ENCODE results near the gene GATAD2A.
"Not testable (repeated sequence)": the region's sequence is repeated elsewhere in the genome, so short reads cannot be mapped to it uniquely, and the experiment has no call there.

The GATAD2A gene

GRCh38 chr19:19464339-19465098, 59.0 kb downstream of the GATAD2A start:
- no peak for DNase-seq (ENCODE audit: low read depth in 1 of 2, low spot score in 1 of 2)

- no peak for DNase-seq (ENCODE audit: low read depth in 1 of 2, low spot score in 1 of 2)
Measured at GRCh38 chr19:19465436-19466070, 60.1 kb downstream of the GATAD2A start.

- no peak for DNase-seq (ENCODE audit: low read depth in 1 of 2, low spot score in 1 of 2)
Measured at GRCh38 chr19:19466201-19466600, 60.7 kb downstream of the GATAD2A start.

GRCh38 chr19:19468424-19469050, 63.1 kb downstream of the GATAD2A start:
- DNase-seq (ENCODE audit: low read depth in 1 of 2, low spot score in 1 of 2), result no peak

GRCh38 chr19:19470579-19470978, 65.1 kb downstream of the GATAD2A start:
- no peak for DNase-seq (ENCODE audit: low read depth in 1 of 2, low spot score in 1 of 2)

- no peak for DNase-seq (ENCODE audit: low read depth in 1 of 2, low spot score in 1 of 2)
Measured at GRCh38 chr19:19471682-19472081, 66.2 kb downstream of the GATAD2A start.

DNA sequence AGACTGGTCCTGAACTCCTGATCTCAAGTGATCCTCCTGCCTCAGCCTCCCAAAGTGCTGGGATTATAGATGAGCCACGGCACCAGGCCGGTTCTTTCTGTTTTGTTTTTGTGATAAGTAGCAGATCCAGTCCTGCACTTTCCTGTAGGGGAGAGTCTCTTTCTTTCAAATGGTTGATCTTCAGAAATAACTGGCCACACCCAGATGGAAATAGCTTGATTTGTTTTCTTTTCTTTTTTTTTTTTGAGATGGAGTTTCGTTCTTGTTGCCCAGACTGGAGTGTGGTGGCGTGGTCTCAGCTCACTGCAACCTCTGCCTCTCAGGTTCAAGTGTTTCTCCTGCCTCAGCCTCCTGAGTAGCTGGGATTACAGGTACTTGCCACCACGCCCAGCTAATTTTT, 66.6 kb downstream of the GATAD2A start:
- DNase-seq (ENCODE audit: low read depth in 1 of 2, low spot score in 1 of 2), result not testable (repeated sequence)

- no peak for DNase-seq (ENCODE audit: low read depth in 1 of 2, low spot score in 1 of 2)
Measured at GRCh38 chr19:19475015-19475765, 69.7 kb downstream of the GATAD2A start.

- no peak for DNase-seq (ENCODE audit: low read depth in 1 of 2, low spot score in 1 of 2)
Measured at GRCh38 chr19:19475849-19476828, 70.7 kb downstream of the GATAD2A start.

GRCh38 chr19:19477705-19478383, 72.4 kb downstream of the GATAD2A start:
- no peak for DNase-seq (ENCODE audit: low read depth in 1 of 2, low spot score in 1 of 2)

GRCh38 chr19:19480688-19481087, 75.2 kb downstream of the GATAD2A start:
- no peak for DNase-seq (ENCODE audit: low read depth in 1 of 2, low spot score in 1 of 2)

DNA sequence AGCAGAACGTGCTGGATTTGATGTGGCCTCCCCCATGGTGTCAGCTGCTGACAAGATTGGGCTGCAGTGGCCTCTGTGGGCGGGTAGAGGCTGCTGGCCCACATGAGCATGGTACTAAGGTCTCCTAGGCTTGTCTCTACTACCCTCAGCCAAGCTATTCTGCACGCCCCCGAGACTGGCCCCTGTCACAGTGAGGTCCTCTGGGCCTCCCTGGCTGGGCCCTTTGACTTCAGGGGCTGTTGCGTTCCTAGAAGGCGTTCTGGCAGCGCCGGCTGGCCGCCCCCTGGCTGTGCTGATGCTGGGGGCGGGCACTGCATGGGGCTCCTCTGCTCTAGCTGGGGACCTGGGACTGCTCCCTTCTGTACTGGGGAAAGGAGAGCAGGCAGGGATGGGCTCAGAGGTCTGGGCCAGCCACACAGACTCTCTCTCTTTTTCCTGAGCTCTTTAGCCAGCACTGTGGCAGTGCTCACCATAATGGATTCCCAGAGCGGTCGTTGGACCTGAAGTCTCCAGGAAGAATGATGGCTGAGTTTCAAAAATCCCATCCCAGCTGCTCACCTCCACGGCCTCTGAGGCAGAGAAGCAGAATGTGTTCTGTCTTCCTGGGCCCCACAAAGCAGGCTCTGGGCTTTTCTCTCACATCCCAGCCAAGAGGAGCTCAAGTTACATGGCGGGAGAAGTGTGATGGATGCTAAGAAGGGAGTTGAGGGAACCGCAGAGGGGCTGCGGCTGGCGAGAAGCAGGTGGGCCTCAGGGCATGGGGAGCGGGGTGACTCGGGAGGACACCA, 77.5 kb downstream of the GATAD2A start:
- no peak for DNase-seq (ENCODE audit: low read depth in 1 of 2, low spot score in 1 of 2)

- no peak for DNase-seq (ENCODE audit: low read depth in 1 of 2, low spot score in 1 of 2)
Measured at GRCh38 chr19:19485161-19485997, 79.9 kb downstream of the GATAD2A start.

DNA sequence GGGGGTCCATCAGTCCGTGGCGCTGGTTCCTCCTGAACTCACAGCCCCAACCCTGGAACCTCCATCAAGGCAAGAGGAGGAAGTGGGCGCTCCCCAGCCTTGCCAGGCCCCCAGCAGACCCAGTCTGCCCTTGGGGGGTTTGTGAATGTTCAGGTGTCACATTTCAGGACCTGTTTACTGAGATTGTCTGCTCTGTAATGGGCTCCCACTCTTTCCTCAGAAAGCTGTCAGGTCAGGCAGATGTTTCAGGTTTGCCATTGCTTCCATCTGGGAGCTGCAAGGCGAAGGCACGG, 80.5 kb downstream of the GATAD2A start:
- no peak for DNase-seq (ENCODE audit: low read depth in 1 of 2, low spot score in 1 of 2)

DNA sequence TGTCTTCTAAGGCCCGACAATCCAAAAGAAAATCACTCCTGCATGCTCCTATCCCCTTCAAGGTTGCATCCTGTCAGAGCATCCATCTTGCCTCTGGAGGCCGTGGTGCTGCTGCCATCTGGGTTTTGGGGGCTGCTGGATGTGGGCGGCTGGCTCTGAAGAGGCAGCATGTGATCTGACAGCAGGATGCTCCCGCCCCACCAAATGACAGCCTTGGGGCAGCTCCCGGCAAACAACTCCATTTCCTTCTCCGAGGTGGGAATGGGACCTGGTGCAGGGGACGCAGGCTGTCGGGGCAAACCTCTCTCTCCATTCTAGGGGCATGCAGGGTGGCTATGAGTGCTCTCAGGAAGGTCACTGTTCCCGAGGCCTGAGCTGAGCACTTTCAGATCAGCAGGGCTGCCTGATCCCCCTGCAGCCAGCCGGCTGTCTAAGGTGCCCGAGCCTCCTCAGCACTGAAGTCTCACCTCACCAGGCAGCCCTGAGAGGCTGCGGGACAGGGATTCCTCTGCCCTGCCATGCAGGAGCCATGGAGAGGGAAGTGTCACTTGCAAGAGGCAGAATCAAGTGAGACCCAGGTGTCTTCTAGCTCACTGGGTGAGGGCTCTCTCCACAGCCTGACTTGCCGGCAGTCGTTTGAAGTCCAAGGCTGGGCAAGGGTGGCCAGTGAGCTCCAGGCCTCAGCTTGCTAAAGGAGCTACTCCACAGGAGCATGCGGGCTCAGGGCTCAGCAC, 81.0 kb downstream of the GATAD2A start:
- no peak for DNase-seq (ENCODE audit: low read depth in 1 of 2, low spot score in 1 of 2)

DNA sequence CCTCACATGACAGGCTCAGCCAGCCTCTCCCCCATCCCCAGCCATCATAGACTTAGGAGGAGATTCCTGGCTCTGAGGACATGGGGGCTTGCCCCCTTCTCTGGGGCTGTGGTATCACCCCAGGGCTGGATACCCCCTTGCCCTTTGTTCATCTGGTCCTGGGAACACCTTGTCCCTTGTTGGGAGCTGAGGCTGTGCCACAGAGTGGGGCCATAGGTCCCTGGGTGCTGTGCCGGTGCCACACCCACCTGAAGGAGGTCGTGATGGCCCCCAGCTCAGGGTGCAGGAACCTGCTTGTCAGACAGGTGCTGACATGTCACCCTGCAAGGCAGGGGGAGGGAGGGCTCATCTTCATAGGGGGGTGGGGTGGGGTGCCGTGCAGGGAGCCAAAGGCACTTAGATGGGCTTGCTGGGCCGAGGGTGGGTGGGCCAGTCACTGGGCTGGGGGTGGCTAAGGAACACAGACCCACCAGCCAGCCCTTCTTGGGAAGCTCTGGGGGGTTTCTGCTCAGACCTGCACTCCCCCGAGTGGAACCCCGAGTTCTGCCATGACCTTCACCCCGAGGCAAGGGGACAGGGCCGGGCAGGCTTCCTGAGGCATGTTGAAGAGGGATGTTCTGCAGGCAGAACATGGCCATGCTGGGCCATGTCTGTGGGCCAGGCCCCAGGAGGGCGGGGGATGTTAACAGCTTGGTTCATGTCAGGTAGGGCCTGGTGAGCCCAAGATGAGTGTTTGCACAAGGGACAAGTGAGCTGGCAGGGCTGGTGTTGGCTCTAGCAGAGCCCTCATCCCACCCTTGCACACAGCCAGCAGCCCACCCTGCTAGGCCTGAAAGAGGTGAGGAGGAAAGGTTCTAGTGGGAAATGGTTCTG, 81.8 kb downstream of the GATAD2A start:
- DNase-seq (ENCODE audit: low read depth in 1 of 2, low spot score in 1 of 2), result no peak
